Osteoblast (primary cell): ENCODE results near the gene PPP1R36. TPM values are rescaled to one million over a fixed set of nuclear protein-coding genes. Genes with fewer than 3 reads are reported as not detected.

Source experiments
- DNase-seq: peaks from one replicate; pipeline ENCODE4 v3.0.0; 2011; ENCODE audit warnings: low spot score, mixed read lengths; ENCODE audit not compliant: insufficient read length; ENCODE audit errors: missing footprints
- H2AFZ ChIP-seq: 2 replicates; pipeline ENCODE4 v1.6.0; 2011; ENCODE audit warnings: mild to moderate bottlenecking, low read length
- H3K27ac ChIP-seq: 2 replicates; pipeline ENCODE4 v1.5.1; 2011; ENCODE audit warnings: mild to moderate bottlenecking, low read depth, low read length, moderate library complexity
- H3K27me3 ChIP-seq: 2 replicates; pipeline ENCODE4 v1.6.0; 2012; ENCODE audit warnings: mild to moderate bottlenecking, control low read depth, inconsistent platforms, low read length, moderate library complexity; ENCODE audit not compliant: insufficient read depth
- H3K36me3 ChIP-seq: 2 replicates; pipeline ENCODE4 v1.5.1; 2011; ENCODE audit warnings: mild to moderate bottlenecking, low read length, control low read depth, moderate library complexity; ENCODE audit not compliant: insufficient read depth
- H3K4me1 ChIP-seq: 2 replicates; pipeline ENCODE4 v1.5.1; 2011; ENCODE audit warnings: mild to moderate bottlenecking, low read length, control low read depth, moderate library complexity; ENCODE audit not compliant: insufficient read depth
- H3K4me2 ChIP-seq: 2 replicates; pipeline ENCODE4 v1.6.0; 2011; ENCODE audit warnings: mild to moderate bottlenecking, low read length; ENCODE audit not compliant: insufficient read depth
- H3K4me3 ChIP-seq: fragments of 200-600 bp; sonication (generic); 3 replicates; pipeline ENCODE4 v1.5.1; 2012; ENCODE audit warnings: mild to moderate bottlenecking, low read length, inconsistent platforms; ENCODE audit not compliant: insufficient read depth
- H3K79me2 ChIP-seq: 2 replicates; pipeline ENCODE4 v1.6.0; 2012; ENCODE audit warnings: mild to moderate bottlenecking, low read length, control low read depth, inconsistent platforms; ENCODE audit not compliant: insufficient read depth
- H3K9me3 ChIP-seq: 2 replicates; pipeline ENCODE4 v1.5.1; 2011; ENCODE audit warnings: low read depth, low read length, control low read depth
- H4K20me1 ChIP-seq: 2 replicates; pipeline ENCODE4 v1.6.0; 2012; ENCODE audit warnings: mild to moderate bottlenecking, low read length, control low read depth; ENCODE audit not compliant: insufficient read depth
- CTCF ChIP-seq: IDR thresholded peaks from 2 replicates; pipeline ENCODE4 v1.5.1; 2011; ENCODE audit warnings: mild to moderate bottlenecking, low read depth, low read length, moderate library complexity; ENCODE audit errors: extremely low read depth
- total RNA-seq: library from RNA; depleted of rRNA; stranded (reverse); fragments of >200 nt; gene quantifications from 2 replicates; pipeline ENCODE4 v1.2.3, GENCODE V29; 2012

Gene PPP1R36
- total RNA-seq, 1 donor: 1.1 TPM

GRCh38 chr14:64604881-64605280 is 55.1 kb downstream of the PPP1R36 start:
- no peaks in the 10 kb centered on the region for H3K4me1 ChIP-seq
- H3K4me2 ChIP-seq: no peak overlapping the region
- no peaks in the 10 kb centered on the region for H4K20me1 ChIP-seq
- no peak for TF ChIP-seq CTCF
- H3K27ac ChIP-seq: no peak overlapping the region
- no peaks in the 10 kb centered on the region for H3K9me3 ChIP-seq
- H3K27me3 ChIP-seq: no peaks in the 10 kb centered on the region
- no peak overlapping the region for H3K4me3 ChIP-seq
- DNase-seq: no peak
- H2AFZ ChIP-seq: no peak overlapping the region
- H3K36me3 ChIP-seq: no peaks in the 10 kb centered on the region
- no peaks in the 10 kb centered on the region for H3K79me2 ChIP-seq

GRCh38 chr14:64605926-64606685 is 56.3 kb downstream of the PPP1R36 start:
- no peak for TF ChIP-seq CTCF
- no peak overlapping the region for H3K27ac ChIP-seq
- H3K4me1 ChIP-seq: peaks cover 5% of the 10 kb centered on the region
- no peaks in the 10 kb centered on the region for H3K9me3 ChIP-seq
- H3K4me3 ChIP-seq: no peak overlapping the region
- H3K4me2 ChIP-seq: no peak overlapping the region
- H3K36me3 ChIP-seq: no peaks in the 10 kb centered on the region
- H2AFZ ChIP-seq: no peak overlapping the region
- no peaks in the 10 kb centered on the region for H3K79me2 ChIP-seq
- no peaks in the 10 kb centered on the region for H4K20me1 ChIP-seq
- DNase-seq: no peak
- no peaks in the 10 kb centered on the region for H3K27me3 ChIP-seq

- Histone ChIP-seq H3K79me2 (no peaks in the 10 kb centered on the region), H3K9me3 (no peaks in the 10 kb centered on the region), H3K36me3 (no peaks in the 10 kb centered on the region), H3K27ac (no peak overlapping the region), H3K27me3 (no peaks in the 10 kb centered on the region), H3K4me2 (no peak overlapping the region), H4K20me1 (no peaks in the 10 kb centered on the region), H3K4me1 (peaks cover 22% of the 10 kb centered on the region), H2AFZ (no peak overlapping the region), H3K4me3 (no peak overlapping the region)
- DNase-seq: no peak
- no peak for TF ChIP-seq CTCF
These were observed 60.4 kb downstream of the PPP1R36 start for GRCh38 chr14:64610049-64610746.

- Histone ChIP-seq H3K4me2 (peak overlapping the region; percentile 5), H3K36me3 (no peaks in the 10 kb centered on the region), H3K27me3 (no peaks in the 10 kb centered on the region), H3K9me3 (no peaks in the 10 kb centered on the region), H2AFZ (peak overlapping the region; percentile 67), H3K4me1 (peaks cover 22% of the 10 kb centered on the region), H3K4me3 (no peak overlapping the region), H4K20me1 (no peaks in the 10 kb centered on the region), H3K27ac (peak overlapping the region; percentile 83), H3K79me2 (no peaks in the 10 kb centered on the region)
- no peak for DNase-seq
- TF ChIP-seq CTCF: no peak
These were observed 61.7 kb downstream of the PPP1R36 start for GRCh38 chr14:64611358-64612020.
